ENCODE results near the gene CHKA. TPM values are rescaled to one million over a fixed set of nuclear protein-coding genes. Genes with fewer than 3 reads are reported as not detected.

Gene CHKA
- total and polyA plus RNA-seq, 2 of the 8 experiments (the other 6 are each of a cell fraction or from before 2014, with no cell fraction given) = 61.2 to 86.6 TPM

GRCh38 chr11:68089679-68090078 is 31.5 kb downstream of the CHKA start:
- H2AK5ac ChIP-seq (ENCODE audit: low read depth, low read length) = no peak overlapping the region
- FAIRE-seq = no peak
- POLR2A ChIA-PET (ENCODE audit: partially characterized antibody) = interaction anchor here (0.9 to 1.1 kb wide), 2 partner anchors 14 to 75 kb away, joined by 3 to 4 read pairs; no protein-coding TSS in a partner anchor

More at GRCh38 chr11:68089679-68090078, 31.5 kb downstream of the CHKA start:
- H3K27me3 ChIP-seq (replicated peaks in 1 of 4; ENCODE audit: control insufficient read depth in 3 of 4, extremely low read depth in 1 of 4, insufficient read depth in 3 of 4, low read length in 3 of 4) = no peaks in the 10 kb centered on the region
- no peak overlapping the region for H2BK5ac ChIP-seq (ENCODE audit: low read depth, low read length)
- peaks cover 3% of the 10 kb centered on the region; the same call in 1 of the 2 replicates for H3K79me1 ChIP-seq (ENCODE audit: low read depth, low read length)
- 90% methylated on average over 8 of the region's 8 CpGs; no CpG with 5 or more reads in 1 of the 2 experiments for WGBS, 2 experiments (ENCODE audit: extremely low coverage in 1 of 2, insufficient coverage in 1 of 2, insufficient read length in 1 of 2, insufficient replicate concordance in 2 of 2, low coverage in 1 of 2, low lambda C conversion rate in 2 of 2, missing lambda C conversion rate in 1 of 2)
- H3K4me1 ChIP-seq (replicated peaks in 1 of 4; ENCODE audit: control insufficient read depth in 3 of 4, insufficient read depth in 4 of 4, low read length in 3 of 4) = no peaks in the 10 kb centered on the region
- H3K9ac ChIP-seq (replicated peaks in 1 of 4; ENCODE audit: extremely low read depth in 1 of 4, low read depth in 3 of 4, low read length in 3 of 4) = no peak overlapping the region
- H2BK15ac ChIP-seq (ENCODE audit: low read length) = no peak overlapping the region
- no peak overlapping the region for H4K91ac ChIP-seq (replicated peaks; ENCODE audit: insufficient read length, low read length)
- peaks cover 7 to 8% of the 10 kb centered on the region in 2 experiments for H4K20me1 ChIP-seq (replicated peaks in 1 of 2; ENCODE audit: control insufficient read depth in 1 of 2, insufficient read depth in 2 of 2, low read length in 2 of 2)
- no peak overlapping the region for H4K5ac ChIP-seq (ENCODE audit: insufficient read length, low read depth, low read length)
- H3K56ac ChIP-seq (replicated peaks; ENCODE audit: insufficient read length, low read depth, low read length) = no peak overlapping the region
- no peak overlapping the region for H3K4ac ChIP-seq (replicated peaks; ENCODE audit: insufficient read length, low read depth, low read length)
- H4K8ac ChIP-seq (ENCODE audit: extremely low read depth, insufficient read depth, low read length) = peak overlapping the region; percentile 68; the same call in 1 of the 2 replicates
- no peaks in the 10 kb centered on the region for H3K23me2 ChIP-seq (ENCODE audit: low read depth, low read length)
- no peak for DNase-seq (ENCODE audit: low read depth in 1 of 2, low spot score in 2 of 2)
- no peak overlapping the region for H3K23ac ChIP-seq (ENCODE audit: insufficient read length)
- no peak overlapping the region for H3K27ac ChIP-seq (ENCODE audit: low read depth, low read length)
- no peak overlapping the region for H2BK20ac ChIP-seq (ENCODE audit: low read length)
- no peak overlapping the region for H2BK12ac ChIP-seq (ENCODE audit: low read depth, low read length)
- H3K36me3 ChIP-seq (ENCODE audit: control insufficient read depth in 2 of 4, insufficient read depth in 4 of 4, low read length in 3 of 4) = peaks cover 0 to 12% (median 3%) of the 10 kb centered on the region in 4 experiments; a peak in 5 of 8 replicates
- no peak overlapping the region for H3K14ac ChIP-seq (ENCODE audit: insufficient read length)
- no peak overlapping the region for H3K4me2 ChIP-seq (ENCODE audit: insufficient read depth in 1 of 2, low read depth in 2 of 2, low read length in 2 of 2)
- no peak overlapping the region for H3K4me3 ChIP-seq (ENCODE audit: extremely low read depth in 1 of 4, insufficient read depth in 2 of 4, low read depth in 3 of 4, low read length in 4 of 4)
- no peak overlapping the region for H3K18ac ChIP-seq (ENCODE audit: extremely low read depth, low read length)
- no peak for TF ChIP-seq ATF3 (IDR thresholded peaks at IDR 0.05; ENCODE audit: insufficient read depth, low read depth, low read length)
- no peak for TF ChIP-seq TAF7 (optimal IDR thresholded peaks at IDR 0.05; ENCODE audit: borderline replicate concordance, low read depth, low read length)
- TF ChIP-seq EZH2 (IDR thresholded peaks at IDR 0.05; ENCODE audit: low read depth, low read length, severe bottlenecking) = no peak
- TF ChIP-seq SIRT6 (IDR thresholded peaks at IDR 0.05; ENCODE audit: low read length) = no peak
- TF ChIP-seq RNF2 (IDR thresholded peaks at IDR 0.05; ENCODE audit: borderline replicate concordance, low read depth, low read length, missing control alignments, poor library complexity, severe bottlenecking) = no peak
- no peak for TF ChIP-seq CTBP2 (IDR thresholded peaks at IDR 0.05; ENCODE audit: borderline replicate concordance, insufficient read depth, insufficient read length, low read length)
- no peak for TF ChIP-seq BACH1 (IDR thresholded peaks at IDR 0.05; ENCODE audit: low read length)
- TF ChIP-seq RAD21 (IDR thresholded peaks at IDR 0.05 in 1 of 2, conservative IDR thresholded peaks at IDR 0.05 in 1 of 2; ENCODE audit: low read depth in 2 of 2, low read length in 2 of 2) = no peak
- no peak for TF ChIP-seq ZNF274 (IDR thresholded peaks at IDR 0.05; ENCODE audit: borderline replicate concordance, extremely low read depth, low read length)
- no peak for TF ChIP-seq NANOG (IDR thresholded peaks at IDR 0.05; ENCODE audit: insufficient read depth, low read depth, low read length, poor library complexity, severe bottlenecking)
- no peak for TF ChIP-seq FOSL1 (IDR thresholded peaks at IDR 0.05; ENCODE audit: insufficient read depth, low read depth, low read length)
- H2BK120ac ChIP-seq (replicated peaks; ENCODE audit: low read depth, low read length) = no peak overlapping the region
- CTCF ChIA-PET (ENCODE audit: partially characterized antibody) = no interaction called here
- H2AFZ ChIP-seq (ENCODE audit: low read length) = no peak overlapping the region
- no peaks in the 10 kb centered on the region for H3K9me3 ChIP-seq (ENCODE audit: insufficient read depth in 2 of 2, low read depth in 1 of 2, low read length in 1 of 2)
- peaks cover 4 to 87% of the 10 kb centered on the region in 2 experiments; a peak in 3 of 4 replicates for H3K79me2 ChIP-seq (ENCODE audit: control insufficient read depth in 1 of 2, insufficient read depth in 2 of 2, low read length in 2 of 2)

Measured in H1 (cell line).